Stimulated activated naive CD4-positive, alpha-beta T cell (primary cell): ENCODE measurements around the gene AK5.

Experiments
- DNase-seq, 6 experiments: peaks; one replicate each; lab custom pipeline; 2025; lab: John Stamatoyannopoulos, UW

The AK5 gene

GRCh38 chr1:77288275-77288674, 6.5 kb downstream of the AK5 start:
- DNase-seq, result no peak

GRCh38 chr1:77290576-77290975, 8.8 kb downstream of the AK5 start:
- no peak for DNase-seq

- DNase-seq, result no peak
These were observed 10.7 kb downstream of the AK5 start for GRCh38 chr1:77292551-77292950.

- DNase-seq, result no peak
These were observed 18.7 kb downstream of the AK5 start for GRCh38 chr1:77300566-77300965.

GRCh38 chr1:77303387-77303786, 21.6 kb downstream of the AK5 start:
- DNase-seq, result peak in 3 of 6 experiments; percentile 7 to 33 (median 16)

- DNase-seq, result peak in 3 of 6 experiments; percentile 35 to 65 (median 49)
These were observed 27.2 kb downstream of the AK5 start for GRCh38 chr1:77308889-77309621.

- DNase-seq, result no peak
These were observed 29.1 kb downstream of the AK5 start for GRCh38 chr1:77310924-77311323.

GRCh38 chr1:77312364-77312763, 30.5 kb downstream of the AK5 start:
- peak in 3 of 6 experiments; percentile 9 to 14 (median 9) for DNase-seq

GRCh38 chr1:77313491-77313890, 31.7 kb downstream of the AK5 start:
- DNase-seq, result peak in 4 of 6 experiments; percentile 4 to 21 (median 11)

GRCh38 chr1:77316006-77316405, 34.2 kb downstream of the AK5 start:
- DNase-seq, result no peak

- no peak for DNase-seq
These were observed 35.1 kb downstream of the AK5 start for GRCh38 chr1:77316966-77317365.

- DNase-seq, result no peak
These were observed 37.4 kb downstream of the AK5 start for GRCh38 chr1:77319036-77319705.

- DNase-seq, result no peak
These were observed 40.5 kb downstream of the AK5 start for GRCh38 chr1:77322061-77322900.

GRCh38 chr1:77333501-77333900, 51.7 kb downstream of the AK5 start:
- DNase-seq, result no peak

- DNase-seq, result no peak
These were observed 54.9 kb downstream of the AK5 start for GRCh38 chr1:77336729-77337128.

GRCh38 chr1:77339326-77339725, 57.5 kb downstream of the AK5 start:
- no peak for DNase-seq

- no peak for DNase-seq
These were observed 59.4 kb downstream of the AK5 start for GRCh38 chr1:77341195-77341594.

- no peak for DNase-seq
These were observed 60.9 kb downstream of the AK5 start for GRCh38 chr1:77342745-77343144.

- peak in 1 of 6 experiments; percentile 6 for DNase-seq
These were observed 65.8 kb downstream of the AK5 start for GRCh38 chr1:77347646-77348045.

- no peak for DNase-seq
These were observed 66.7 kb downstream of the AK5 start for GRCh38 chr1:77348549-77348948.

GRCh38 chr1:77349275-77349674, 67.5 kb downstream of the AK5 start:
- DNase-seq, result no peak

GRCh38 chr1:77350012-77350770, 68.4 kb downstream of the AK5 start:
- no peak for DNase-seq
